Activated T-helper 1 cell treated with Interleukin-2 at 50 U/mL for 16 hours (primary cell): ENCODE data around the gene DHX40.
"Not testable (repeated sequence)": the region's sequence is repeated elsewhere in the genome, so short reads cannot be mapped to it uniquely, and the experiment has no call there.

Experiments
- DNase-seq: peaks from one replicate; pipeline ENCODE4 v3.0.0-alpha.2; 2020; ENCODE audit warnings: low read depth

DHX40 gene

DNA sequence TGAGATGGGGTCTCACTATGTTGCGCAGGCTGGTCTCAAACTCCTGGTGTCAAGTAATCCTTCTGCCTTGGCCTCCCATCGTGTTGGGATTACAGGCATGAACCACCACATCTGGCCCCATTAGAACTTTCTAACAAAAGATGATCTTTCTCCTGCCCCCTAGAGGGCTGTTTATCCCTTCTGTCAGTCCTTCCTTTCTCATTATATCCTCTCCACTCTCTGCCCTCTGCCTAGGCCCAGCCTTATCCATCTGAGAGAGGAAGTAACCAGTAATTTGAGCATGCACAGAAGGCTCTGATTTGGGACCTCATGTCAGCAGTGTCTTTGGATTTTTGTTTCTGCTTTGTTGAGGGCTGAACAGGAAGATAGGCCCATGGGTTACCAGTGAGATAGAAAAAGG is 4.4 kb upstream of the DHX40 start:
- no peak for DNase-seq

DNA sequence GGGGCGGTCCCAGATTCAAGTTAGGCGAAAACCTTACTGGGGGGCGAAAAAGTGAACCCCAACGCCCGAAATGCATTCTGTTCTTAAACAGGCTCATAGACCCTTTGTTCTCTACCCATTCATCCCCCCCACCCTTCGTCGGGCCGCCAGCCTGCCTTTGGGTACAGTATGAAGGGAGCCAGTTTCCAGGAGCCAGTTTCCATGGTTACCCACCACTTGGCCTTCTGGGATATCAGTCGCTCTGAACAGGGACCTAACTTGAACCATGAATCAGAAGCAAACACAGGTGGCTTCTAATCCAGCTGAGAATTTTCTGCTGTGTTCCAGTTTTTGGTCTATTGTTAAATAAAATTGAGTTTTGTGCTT is 532 bp downstream of the DHX40 start:
- peak; percentile 17 for DNase-seq

DNA sequence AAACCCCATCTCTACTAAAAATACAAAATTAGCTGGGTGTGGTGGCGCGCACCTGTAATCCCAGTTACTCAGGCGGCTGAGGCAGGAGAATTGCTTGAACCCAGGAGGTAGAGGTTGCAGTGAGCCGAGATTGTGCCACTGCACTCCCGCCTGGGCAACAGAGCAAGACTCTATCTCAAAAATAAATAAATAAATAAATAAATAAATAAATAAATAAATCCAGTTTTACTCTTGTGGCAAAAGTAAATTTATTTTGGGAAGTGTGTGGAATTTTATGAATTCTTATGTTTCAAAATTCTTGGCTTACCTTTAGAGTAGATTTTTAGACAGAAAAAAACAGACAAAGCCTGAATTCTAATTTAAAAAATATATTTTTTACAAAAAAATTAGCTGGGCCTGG is 3.7 kb downstream of the DHX40 start:
- not testable (repeated sequence) for DNase-seq

DNA sequence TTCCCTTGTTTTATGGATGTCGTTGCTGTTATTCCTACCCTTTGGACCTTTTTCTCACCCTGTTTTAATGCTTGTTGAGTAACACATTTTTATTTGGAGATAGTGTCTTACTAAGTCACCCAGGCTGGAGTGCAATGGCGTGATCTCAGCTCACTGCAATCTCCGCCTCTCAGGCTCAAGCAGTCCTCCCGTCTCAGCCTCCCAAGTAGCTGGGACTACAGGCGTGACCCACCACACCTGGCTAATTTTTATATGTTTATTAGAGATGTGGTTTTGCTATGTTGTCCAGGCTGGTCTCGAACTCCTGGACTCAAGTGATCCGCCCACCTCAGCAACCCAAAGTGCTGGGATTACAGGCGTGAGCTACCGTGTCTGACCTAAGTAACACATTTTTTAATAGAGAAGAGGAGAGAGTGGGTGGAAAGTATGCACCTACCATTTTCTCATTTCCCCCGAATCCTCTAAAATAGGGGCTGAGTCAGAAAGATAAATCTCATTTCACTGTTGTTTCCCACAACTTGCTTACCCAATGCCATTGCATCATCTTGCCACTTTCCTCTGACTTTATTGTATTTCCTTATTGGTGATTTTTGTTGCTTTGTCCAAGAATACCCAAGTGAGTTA is 7.0 kb downstream of the DHX40 start:
- no peak for DNase-seq

DNA sequence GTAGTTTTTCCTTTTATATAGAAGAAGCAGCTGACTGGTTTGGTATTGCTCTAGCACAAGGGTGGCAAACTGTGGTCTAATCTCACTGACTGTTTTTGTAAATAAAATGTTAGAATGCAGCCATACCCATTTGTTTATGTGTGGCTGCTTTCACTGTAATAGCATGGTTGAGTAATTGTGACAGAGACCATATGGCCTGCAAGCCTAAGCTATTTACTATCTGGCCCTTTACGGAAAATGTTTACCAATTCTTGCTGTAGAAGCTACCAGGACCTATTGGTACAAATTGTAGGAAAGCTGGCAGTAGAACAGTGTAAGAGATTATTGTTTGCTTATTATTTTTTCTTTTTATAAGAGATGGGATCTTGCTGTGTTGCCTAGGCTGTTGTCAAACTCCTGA is 18.8 kb downstream of the DHX40 start:
- DNase-seq: not testable (repeated sequence)

- no peak for DNase-seq
These were observed 34.8 kb downstream of the DHX40 start for GRCh38 chr17:59600169-59600568.

GRCh38 chr17:59601130-59601529 is 35.7 kb downstream of the DHX40 start:
- no peak for DNase-seq

DNA sequence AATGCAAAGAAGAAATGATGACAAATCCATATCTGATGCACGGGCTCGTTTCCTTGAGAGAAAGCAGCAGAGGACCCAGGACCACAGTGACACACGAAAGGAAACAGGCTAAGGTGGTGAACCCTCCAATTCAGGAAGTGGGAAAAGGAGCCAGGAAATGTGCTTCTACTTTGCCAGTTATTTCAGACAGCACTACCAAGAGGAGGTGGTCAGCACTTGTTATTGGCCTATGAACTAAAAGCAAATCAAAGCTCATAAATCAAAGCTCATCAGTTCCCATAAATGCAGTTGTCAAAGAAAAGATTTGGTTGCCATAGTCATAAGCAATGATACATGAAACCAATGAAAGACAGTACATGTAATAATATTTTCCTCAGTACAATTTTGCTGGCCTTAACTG is 41.7 kb downstream of the DHX40 start:
- no peak for DNase-seq

- no peak for DNase-seq
These were observed 42.5 kb downstream of the DHX40 start for GRCh38 chr17:59607817-59608403.

GRCh38 chr17:59611503-59611902 is 46.1 kb downstream of the DHX40 start:
- no peak for DNase-seq

GRCh38 chr17:59616253-59616920 is 51.0 kb downstream of the DHX40 start:
- DNase-seq: no peak

- DNase-seq: no peak
These were observed 51.8 kb downstream of the DHX40 start for GRCh38 chr17:59617156-59617732.

DNA sequence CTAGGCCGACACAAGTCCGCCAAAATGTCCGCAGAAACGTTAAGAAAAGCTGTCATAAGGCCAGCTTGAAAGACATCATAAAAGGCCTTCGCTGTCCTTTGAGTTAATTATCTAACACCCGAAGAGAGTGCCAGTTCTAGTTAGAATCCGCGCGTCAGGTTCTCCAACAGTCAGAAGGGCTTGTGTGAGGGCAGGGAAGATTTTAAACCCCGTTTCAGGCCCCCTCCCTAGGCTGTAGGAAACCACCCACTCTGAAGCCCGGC is 53.6 kb downstream of the DHX40 start:
- no peak for DNase-seq

DNA sequence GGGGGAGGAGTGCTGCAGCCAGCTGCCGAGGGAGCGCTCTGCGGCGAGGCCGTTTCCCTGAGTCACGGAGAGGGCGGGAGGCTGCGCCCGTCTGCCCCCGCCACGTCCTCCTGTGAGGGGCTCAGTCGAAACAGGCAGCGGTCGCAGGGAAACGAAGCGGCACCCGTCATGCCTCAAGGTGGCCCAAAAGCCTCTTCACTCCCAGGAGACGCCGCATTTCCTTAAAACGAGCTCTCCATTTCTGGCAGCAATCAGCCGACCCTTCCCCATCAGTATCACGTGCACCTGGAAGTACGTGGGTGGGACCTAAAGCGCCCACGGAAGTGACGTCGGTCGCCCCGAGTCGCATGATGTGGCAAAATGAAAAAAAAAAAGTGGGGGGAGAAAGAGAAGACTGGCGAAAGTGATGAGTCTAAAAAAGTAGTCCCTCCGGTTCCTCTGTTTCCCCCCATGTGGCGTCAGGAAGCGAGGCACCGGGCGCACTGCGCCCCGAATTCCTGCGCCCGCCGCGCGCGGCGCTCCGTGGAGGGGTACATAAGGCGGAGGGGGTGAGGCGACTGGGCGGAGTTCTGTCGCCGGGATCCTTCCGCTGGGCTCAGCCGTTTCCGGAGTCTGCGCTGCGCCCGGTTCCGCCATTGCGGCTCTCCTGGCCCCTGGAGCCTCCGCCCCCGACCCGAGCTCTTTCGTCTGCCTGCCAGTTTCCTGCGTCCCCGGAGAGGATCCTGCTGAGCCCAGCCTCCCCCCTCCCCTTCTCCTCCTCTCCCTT is 54.1 kb downstream of the DHX40 start, which contains the start of gene CLTC:
Gene CLTC, plus strand, starts transcription at position 598 of the 766 bp plus-strand sequence. CDS start 237 bp downstream, outside the sequence.
- peak; percentile 84 for DNase-seq

DNA sequence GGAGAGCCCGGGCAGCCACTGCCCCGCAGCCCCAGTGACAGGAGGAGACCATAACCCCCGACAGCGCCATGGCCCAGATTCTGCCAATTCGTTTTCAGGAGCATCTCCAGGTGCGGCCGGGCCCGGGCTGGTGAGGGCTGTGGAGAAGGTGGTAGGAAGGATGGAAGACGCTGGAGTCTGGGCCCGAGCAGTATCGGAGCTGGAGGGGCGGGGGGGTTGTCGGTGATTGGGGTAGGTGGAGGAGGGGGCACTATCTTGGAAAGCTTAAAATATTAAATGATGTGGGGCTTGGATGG is 54.6 kb downstream of the DHX40 start:
- DNase-seq: no peak

GRCh38 chr17:59620518-59621259 is 55.3 kb downstream of the DHX40 start:
- DNase-seq: peak; percentile 22

GRCh38 chr17:59621771-59622170 is 56.4 kb downstream of the DHX40 start:
- DNase-seq: no peak

- DNase-seq: no peak
These were observed 57.7 kb downstream of the DHX40 start for GRCh38 chr17:59623151-59623550.

DNA sequence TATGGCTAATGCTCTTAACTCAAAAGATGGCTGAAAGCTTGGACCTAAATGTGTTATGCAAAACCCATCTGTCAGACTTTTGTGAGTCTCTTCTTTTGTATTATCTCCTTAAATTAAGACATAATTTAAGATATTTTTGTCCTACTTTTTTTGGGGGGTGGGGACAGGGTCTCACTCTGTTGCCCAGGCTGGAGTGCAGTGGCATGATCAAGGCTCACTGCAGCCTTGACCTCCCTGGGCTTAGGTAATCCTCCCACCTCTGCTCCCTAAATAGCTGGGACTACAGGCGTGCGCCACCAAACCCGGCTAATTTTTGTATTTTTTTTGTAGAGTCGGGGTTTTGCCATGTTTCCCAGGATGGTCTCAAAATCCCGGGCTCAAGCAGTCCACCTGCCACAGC is 61.3 kb downstream of the DHX40 start:
- DNase-seq: no peak

DNA sequence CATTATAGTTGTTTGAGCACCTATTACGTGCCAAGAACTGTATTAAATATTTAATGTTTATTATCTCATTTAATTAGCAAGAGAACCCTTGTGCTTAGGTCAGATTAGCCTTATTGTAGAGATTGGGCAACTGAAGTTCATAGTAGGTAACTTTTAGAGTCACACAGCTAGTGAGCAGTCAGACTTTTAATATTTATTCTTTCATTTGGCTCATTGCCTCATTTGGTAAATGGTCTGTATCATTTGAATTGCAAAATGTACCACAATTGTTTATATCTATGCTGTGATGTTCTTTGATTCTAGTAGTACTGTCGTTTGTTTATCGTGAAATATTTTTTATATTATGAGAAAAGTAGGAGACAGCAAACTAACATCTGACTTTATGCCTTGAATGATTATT is 61.9 kb downstream of the DHX40 start:
- DNase-seq: no peak

DNA sequence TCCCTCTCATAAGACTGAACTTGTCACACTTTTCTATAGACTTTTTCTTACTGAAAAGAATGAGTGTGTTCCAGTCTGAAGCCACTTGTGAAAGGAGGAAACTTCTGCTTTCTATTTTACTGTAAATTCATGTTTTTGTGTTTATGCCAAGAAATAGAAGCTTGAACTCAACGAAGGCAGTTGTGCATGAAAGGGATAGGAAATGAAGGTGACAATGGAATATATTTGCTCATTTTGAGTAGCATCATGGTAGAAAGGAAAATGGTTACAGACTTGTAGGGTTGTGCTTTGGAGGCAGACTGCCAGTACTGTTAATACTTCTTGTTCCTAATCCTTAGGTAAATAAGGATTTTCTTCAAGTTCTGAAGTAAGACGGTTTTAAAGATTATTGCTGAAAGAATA is 62.4 kb downstream of the DHX40 start:
- no peak for DNase-seq

DNA sequence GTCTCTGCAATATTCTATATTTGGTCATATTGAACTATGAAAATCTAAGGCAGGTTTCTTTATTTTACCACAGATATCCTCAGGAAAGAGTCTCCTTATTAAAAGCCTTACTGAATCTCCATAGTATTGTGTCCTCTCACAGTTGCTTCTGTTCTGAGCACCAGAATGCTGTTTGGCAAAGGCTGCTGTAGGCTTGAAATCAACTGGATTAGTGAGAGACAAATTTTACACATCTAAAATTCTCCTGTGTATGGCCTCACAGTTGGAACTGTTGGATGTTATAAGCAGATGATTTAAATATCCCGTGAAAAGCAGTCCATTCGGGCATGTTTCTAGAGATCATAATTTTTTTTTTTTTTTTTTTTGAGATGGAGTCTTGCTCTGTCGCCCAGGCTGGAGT is 63.8 kb downstream of the DHX40 start:
- DNase-seq: no peak
